ENCODE data around the gene HNRNPH1.
A peak's percentile ranks its signal among the peaks of the same experiment; 100 is the strongest.

Gene HNRNPH1

GRCh38 chr5:179621551-179622214, 1.8 kb downstream of the HNRNPH1 start:
- peak; percentile 12 for DNase-seq

- no peak for DNase-seq
Observed at GRCh38 chr5:179620703-179621350, 2.6 kb downstream of the HNRNPH1 start.

- DNase-seq = peak; percentile 33
Observed at GRCh38 chr5:179620293-179620692, 3.2 kb downstream of the HNRNPH1 start.

- DNase-seq = peak; percentile 38
Observed at GRCh38 chr5:179619776-179620175, 3.7 kb downstream of the HNRNPH1 start.

- DNase-seq = no peak
Observed at GRCh38 chr5:179618923-179619554, 4.4 kb downstream of the HNRNPH1 start.

- no peak for DNase-seq
Observed at GRCh38 chr5:179617930-179618329, 5.5 kb downstream of the HNRNPH1 start.

GRCh38 chr5:179616002-179616594, 7.4 kb downstream of the HNRNPH1 start:
- no peak for DNase-seq

- no peak for DNase-seq
Observed at GRCh38 chr5:179615203-179615602, 8.3 kb downstream of the HNRNPH1 start.

GRCh38 chr5:179614745-179615144, 8.7 kb downstream of the HNRNPH1 start:
- no peak for DNase-seq

- no peak for DNase-seq
Observed at GRCh38 chr5:179613460-179614071, 9.9 kb downstream of the HNRNPH1 start.

- no peak for DNase-seq
Observed at GRCh38 chr5:179612577-179613459, 10.7 kb downstream of the HNRNPH1 start.

GRCh38 chr5:179610903-179611265, 12.6 kb downstream of the HNRNPH1 start:
- no peak for DNase-seq

- DNase-seq = no peak
Observed at GRCh38 chr5:179610109-179610902, 13.2 kb downstream of the HNRNPH1 start.

- DNase-seq = no peak
Observed at GRCh38 chr5:179609834-179610108, 13.7 kb downstream of the HNRNPH1 start.

GRCh38 chr5:179608131-179608581, 15.3 kb downstream of the HNRNPH1 start:
- DNase-seq = no peak

GRCh38 chr5:179607160-179607931, 16.1 kb downstream of the HNRNPH1 start:
- DNase-seq = peak; percentile 37

GRCh38 chr5:179606910-179607159, 16.6 kb downstream of the HNRNPH1 start:
- DNase-seq = no peak

- DNase-seq = no peak
Observed at GRCh38 chr5:179606071-179606909, 17.2 kb downstream of the HNRNPH1 start.

GRCh38 chr5:179605026-179605833, 18.2 kb downstream of the HNRNPH1 start:
- no peak for DNase-seq

Data from suppressor macrophage treated with lipopolysaccharide for 4 hours (primary cell).